Measurements from ENCODE around the gene BSDC1. TPM values are rescaled to one million over a fixed set of nuclear protein-coding genes. Genes with fewer than 3 reads are reported as not detected.

The BSDC1 gene
- total and polyA plus RNA-seq, 2 of the 13 experiments (the other 11 are each of a cell fraction or from before 2014, with no cell fraction given), result 40.3 to 64.2 TPM

- TF ChIP-seq ZNF639 (CRISPR knock-in tag; conservative IDR thresholded peaks at IDR 0.05) (no peak), ZBTB38 (CRISPR knock-in tag; IDR thresholded peaks at IDR 0.05) (no peak), MYNN (CRISPR knock-in tag; IDR thresholded peaks at IDR 0.05; ENCODE audit: low read depth) (no peak), KAT2B (IDR thresholded peaks at IDR 0.05; ENCODE audit: borderline replicate concordance, low read depth, low read length) (no peak), HMGXB4 (CRISPR knock-in tag; IDR thresholded peaks at IDR 0.05; ENCODE audit: borderline replicate concordance in 1 of 2, low read depth in 1 of 2) (0 out of 4 replicates have a peak, but pooled peaks of 1 of the 2 experiments have one; percentile 16), ZNF326 (CRISPR knock-in tag; IDR thresholded peaks at IDR 0.05; ENCODE audit: borderline replicate concordance) (no peak), ZNF598 (CRISPR knock-in tag; IDR thresholded peaks at IDR 0.05; ENCODE audit: borderline replicate concordance) (no peak), ZEB1 (IDR thresholded peaks at IDR 0.05; ENCODE audit: insufficient replicate concordance, low read depth) (no peak), ZNF382 (CRISPR knock-in tag; IDR thresholded peaks at IDR 0.05; ENCODE audit: borderline replicate concordance) (no peak), DMAP1 (CRISPR knock-in tag; IDR thresholded peaks at IDR 0.05) (no peak), ZBTB8A (CRISPR knock-in tag; IDR thresholded peaks at IDR 0.05; ENCODE audit: borderline replicate concordance, low read depth) (no peak), MTA1 (CRISPR knock-in tag; IDR thresholded peaks at IDR 0.05; ENCODE audit: borderline replicate concordance) (no peak), ZNF225 (CRISPR knock-in tag; IDR thresholded peaks at IDR 0.05) (no peak), ZNF878 (CRISPR knock-in tag; IDR thresholded peaks at IDR 0.05) (no peak), ASH2L (IDR thresholded peaks at IDR 0.05; ENCODE audit: insufficient read length, low read depth, low read length) (no peak), ZNF124 (CRISPR knock-in tag; IDR thresholded peaks at IDR 0.05) (no peak), ZNF549 (CRISPR knock-in tag; IDR thresholded peaks at IDR 0.05) (no peak), SOX6 (IDR thresholded peaks at IDR 0.05) (no peak), SOX6 (CRISPR knock-in tag; IDR thresholded peaks at IDR 0.05) (peak; percentile 75; the same call in 1 of the 2 replicates), ZNF367 (CRISPR knock-in tag; IDR thresholded peaks at IDR 0.05; ENCODE audit: borderline replicate concordance) (no peak), WIZ (CRISPR knock-in tag; IDR thresholded peaks at IDR 0.05) (no peak), FOXA1 (IDR thresholded peaks at IDR 0.05) (no peak), FOXA1 (CRISPR knock-in tag; IDR thresholded peaks at IDR 0.05) (no peak), HDAC2 (CRISPR knock-in tag; IDR thresholded peaks at IDR 0.05) (peak; percentile 54; the same call in 1 of the 2 replicates), ELK4 (CRISPR knock-in tag; IDR thresholded peaks at IDR 0.05; ENCODE audit: borderline replicate concordance) (no peak), CEBPG (CRISPR knock-in tag; IDR thresholded peaks at IDR 0.05) (peak; percentile 52), ZNF101 (CRISPR knock-in tag; IDR thresholded peaks at IDR 0.05; ENCODE audit: borderline replicate concordance, low read depth) (no peak), HDAC6 (IDR thresholded peaks at IDR 0.05; ENCODE audit: low read depth, low read length) (no peak)
These were observed 48.9 kb downstream of the BSDC1 start (continued) for GRCh38 chr1:32345289-32345827.

All from HepG2 (cell line).